GF-D8 (cell line): ENCODE results near the gene FGD1.

Experiments used
- DNase-seq: peaks from one replicate; lab custom pipeline; 2025; lab: John Stamatoyannopoulos, UW

Gene FGD1

GRCh38 chrX:54473993-54474859 lies 21.8 kb downstream of the FGD1 start:
- DNase-seq: no peak

DNA sequence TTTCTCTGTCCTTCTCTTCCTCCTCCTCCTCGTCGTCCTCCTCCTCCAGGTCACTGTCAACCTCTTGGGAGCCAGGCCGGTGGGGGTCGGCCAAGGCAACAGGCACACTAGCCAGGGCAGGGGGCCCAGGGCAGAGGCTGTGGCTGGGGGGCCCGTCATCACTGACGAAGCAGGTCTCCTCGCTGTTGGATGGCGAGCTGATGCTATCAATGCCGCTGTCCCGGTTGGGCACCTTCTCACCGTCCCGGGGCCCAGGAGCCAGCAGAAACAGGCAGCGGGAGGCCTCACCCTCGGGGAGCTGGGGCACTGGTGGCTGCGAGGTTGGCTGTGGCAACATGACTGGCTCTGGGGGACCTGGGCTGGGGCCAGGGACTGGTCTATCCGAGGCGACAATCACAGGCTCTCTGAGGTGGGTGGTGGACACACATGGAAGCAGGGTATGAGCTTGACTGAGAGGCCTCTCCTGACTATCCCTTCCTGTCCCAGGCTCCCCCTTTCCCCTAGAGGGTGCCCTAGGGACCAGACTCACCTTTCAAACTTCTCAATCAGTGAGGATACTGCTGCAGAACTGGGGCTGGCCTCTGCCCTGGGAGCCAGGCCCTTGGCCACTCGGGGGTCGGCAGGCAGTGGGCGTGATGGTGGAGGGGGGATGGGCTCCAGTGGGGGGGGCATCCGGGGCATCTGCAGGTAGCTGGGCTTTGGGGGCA lies 25.8 kb downstream of the FGD1 start:
- DNase-seq: no peak

DNA sequence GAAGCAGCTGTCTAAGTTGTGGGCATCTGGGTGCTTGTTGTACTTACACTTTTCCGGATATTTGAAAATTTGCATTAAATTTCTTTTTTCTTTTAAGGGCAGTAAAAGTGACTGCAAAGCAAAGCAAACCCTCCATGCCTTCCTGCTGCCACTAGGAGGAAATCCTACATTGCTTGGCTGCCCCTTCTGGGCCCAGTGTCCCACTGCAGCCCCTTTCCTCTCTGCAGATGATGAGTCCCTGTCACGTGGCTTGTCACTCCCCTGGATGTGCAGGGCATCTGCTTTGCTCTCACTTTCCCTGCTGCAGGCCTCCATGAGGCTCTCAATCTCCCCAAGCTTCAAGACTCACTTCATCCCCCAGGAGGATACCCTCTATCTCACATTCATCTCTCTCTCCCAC lies 43.1 kb downstream of the FGD1 start:
- DNase-seq: no peak

GRCh38 chrX:54449929-54450328 lies 46.1 kb downstream of the FGD1 start:
- no peak for DNase-seq

GRCh38 chrX:54447461-54447860 lies 48.6 kb downstream of the FGD1 start:
- DNase-seq: no peak

- no peak for DNase-seq
These were observed 50.0 kb downstream of the FGD1 start for GRCh38 chrX:54446084-54446483.

- no peak for DNase-seq
These were observed 51.3 kb downstream of the FGD1 start for GRCh38 chrX:54444752-54445151.

DNA sequence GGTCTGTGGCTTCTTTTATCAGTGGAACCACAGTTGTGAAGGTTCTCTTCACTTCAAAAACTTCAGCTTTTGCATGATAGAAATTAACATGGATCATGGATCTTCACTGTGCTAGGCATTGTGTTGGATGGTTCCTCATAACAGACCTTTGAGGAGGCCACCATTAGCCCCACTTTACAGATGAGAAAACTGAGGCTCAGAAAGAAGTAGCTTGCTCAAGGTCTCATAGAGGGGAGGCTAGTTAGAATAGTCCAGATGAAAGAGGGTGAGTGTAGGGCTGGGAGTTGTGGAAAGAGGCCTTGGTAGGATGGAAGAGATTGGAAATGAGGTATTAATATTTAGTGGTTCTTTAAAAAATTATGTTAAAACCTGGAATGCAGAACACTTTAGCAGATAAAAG lies 53.2 kb downstream of the FGD1 start:
- DNase-seq: no peak

GRCh38 chrX:54439960-54440871 lies 55.8 kb downstream of the FGD1 start, which contains the start of gene TSR2:
TSS of gene TSR2 (plus strand) at chrX:54440404. CDS start at chrX:54440422, 18 bp downstream.
- DNase-seq: peak; percentile 61

- no peak for DNase-seq
These were observed 60.9 kb downstream of the FGD1 start for GRCh38 chrX:54435121-54435520.

- no peak for DNase-seq
These were observed 65.5 kb downstream of the FGD1 start for GRCh38 chrX:54430519-54430918.

DNA sequence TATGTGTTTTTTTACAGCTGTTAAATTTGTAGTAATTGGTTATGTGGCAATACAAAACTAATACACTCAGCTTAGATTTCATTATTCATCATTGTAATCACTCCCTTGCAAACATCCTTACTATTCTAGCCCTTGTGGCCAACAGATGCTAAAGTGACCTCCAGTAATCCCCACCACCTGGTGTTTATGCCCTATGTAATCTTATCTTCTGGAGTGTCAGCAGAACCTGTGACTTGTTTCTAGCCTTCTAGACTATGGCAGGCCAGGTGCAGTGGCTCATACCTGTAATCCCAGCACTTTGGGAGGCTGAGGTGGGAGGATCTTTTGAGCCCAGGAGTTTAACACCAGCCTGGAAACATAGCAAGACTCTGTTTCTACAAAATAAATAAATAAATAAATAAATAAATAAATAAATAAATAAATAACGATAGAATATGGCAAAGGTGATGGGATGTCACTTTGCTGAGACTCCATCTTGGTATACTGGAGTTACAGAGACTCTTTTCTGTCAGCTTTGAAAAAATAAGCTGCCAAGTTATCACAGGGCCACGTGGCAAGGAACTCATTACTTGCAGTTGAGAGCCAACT lies 68.1 kb downstream of the FGD1 start:
- DNase-seq: no peak

DNA sequence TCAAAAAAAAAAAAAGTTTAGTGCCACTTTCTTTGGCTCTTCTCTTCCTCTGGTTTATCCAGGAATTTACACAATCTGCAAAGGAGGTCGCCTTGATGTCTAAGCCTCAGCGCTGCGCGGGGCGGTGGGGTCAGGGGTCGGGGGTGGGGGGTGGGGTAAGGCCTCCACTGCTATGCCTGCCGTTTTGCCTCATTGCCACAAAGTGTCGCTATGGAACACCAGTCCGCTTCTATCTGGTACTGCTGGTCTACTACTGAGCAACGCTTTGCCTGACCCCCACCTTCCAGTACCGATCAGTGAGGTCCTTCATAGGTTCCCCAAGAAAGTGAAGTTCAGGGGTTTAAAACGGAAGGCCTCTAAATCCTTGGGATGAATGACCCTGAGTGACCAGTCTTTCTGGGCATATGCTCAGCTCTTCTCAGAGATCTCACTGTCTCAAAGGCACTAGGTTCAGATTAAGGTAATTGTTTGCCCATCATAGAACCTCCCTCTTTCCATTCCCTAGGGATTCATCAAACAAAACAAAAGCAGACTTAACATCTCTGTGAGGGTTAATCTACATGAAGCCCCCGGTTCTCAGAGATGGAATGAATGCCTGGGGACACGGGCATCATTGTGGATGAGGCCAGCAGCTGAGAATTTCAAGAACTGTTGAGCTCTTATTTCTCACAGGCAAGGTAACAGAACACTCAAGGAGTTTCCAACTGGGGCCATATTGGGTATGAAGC lies 72.7 kb downstream of the FGD1 start:
- DNase-seq: no peak

- DNase-seq: no peak
These were observed 73.9 kb downstream of the FGD1 start for GRCh38 chrX:54422168-54422567.

- no peak for DNase-seq
These were observed 76.3 kb downstream of the FGD1 start for GRCh38 chrX:54419559-54420302.

- DNase-seq: no peak
These were observed 79.1 kb downstream of the FGD1 start for GRCh38 chrX:54416965-54417364.

DNA sequence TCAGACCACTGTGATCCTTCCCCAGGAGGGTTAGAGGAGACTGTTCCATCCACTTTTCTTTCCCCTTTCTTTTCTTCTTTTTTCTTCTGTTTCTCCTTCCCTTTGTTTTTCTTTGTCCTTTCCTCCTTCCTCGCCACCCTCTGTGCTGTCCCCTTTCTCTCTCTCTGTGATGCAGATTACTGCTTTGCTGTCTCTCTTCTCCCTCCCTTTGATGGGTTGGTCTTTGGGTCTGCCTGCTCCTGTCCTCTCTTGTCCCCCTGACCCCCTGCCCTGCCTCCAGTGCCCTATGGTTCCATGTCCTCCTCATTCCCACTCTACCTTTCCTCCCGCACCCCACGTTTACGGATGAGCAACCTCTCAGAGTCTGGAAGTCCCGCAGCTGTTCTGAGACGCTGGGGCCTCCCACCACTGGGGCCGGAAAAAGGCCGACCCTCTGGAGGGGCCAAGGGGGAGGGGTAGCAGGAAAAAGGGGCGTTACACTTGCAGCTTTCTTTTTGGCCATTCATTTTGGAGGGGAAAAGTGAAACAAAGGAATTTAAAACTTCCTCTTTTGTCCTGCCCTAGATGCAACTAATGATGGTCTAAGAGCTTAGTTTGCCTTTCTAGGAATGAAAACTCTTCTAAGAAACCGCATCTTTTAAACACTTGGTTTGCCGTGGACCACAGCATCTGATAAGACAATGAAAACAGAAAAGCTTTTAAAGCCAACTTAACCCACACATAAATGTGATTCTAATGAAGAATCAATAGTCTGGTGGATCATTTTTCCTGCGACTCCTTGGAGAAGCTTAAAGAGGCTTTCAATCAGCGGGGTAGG lies 80.3 kb downstream of the FGD1 start:
- peak; percentile 2 for DNase-seq

DNA sequence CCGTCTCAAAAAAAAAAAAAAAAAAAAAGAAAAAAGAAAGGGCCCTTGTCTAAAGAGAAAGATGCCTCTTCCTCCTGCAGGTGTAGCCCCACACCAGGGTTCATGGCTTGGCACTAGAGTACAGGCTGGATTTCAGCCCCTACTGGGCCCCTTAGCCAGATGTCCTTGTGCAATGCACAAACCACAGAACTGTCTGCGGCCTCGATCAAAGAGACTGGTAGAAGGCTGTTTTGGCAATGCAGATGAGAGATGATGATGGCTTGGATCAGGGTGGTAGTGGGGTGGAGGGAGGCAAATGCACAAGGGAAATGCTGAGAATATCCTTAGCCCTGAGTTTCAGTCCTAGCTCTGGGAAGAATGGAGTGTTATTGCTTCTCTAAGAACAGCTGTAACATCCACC lies 82.3 kb downstream of the FGD1 start:
- DNase-seq: peak; percentile 49

GRCh38 chrX:54411732-54412131 lies 84.3 kb downstream of the FGD1 start:
- no peak for DNase-seq

DNA sequence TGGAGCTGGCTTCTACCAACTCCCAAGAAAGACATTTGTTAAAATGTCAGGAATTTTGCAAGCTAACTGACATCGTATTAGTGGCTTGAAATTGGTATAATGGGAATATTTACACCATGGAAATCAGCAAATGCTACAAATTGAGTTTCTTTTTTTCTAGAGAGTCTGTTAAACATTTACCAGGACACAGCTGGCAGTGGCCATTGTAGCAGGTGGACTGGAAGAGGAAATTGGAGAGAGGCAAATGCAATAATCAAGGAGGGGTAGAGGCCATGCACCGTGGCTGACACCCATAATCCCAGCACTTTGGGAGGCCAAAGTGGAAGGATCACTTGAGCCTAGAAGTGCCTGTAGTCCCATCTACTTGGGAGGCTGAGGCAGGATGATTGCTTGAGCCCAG lies 88.8 kb downstream of the FGD1 start:
- DNase-seq: no peak
